ENCODE data around the gene SCRN1. TPM values are rescaled to one million over a fixed set of nuclear protein-coding genes. Genes with fewer than 3 reads are reported as not detected.

Gene SCRN1
- total and polyA plus RNA-seq, 8 donors: 25.5 to 42.6 (median 36.9) TPM

- Histone ChIP-seq H3K27me3 (no peaks in the 10 kb centered on the region), H3K4me3 (no peak overlapping the region), H3K9me3 (no peaks in the 10 kb centered on the region), H3K36me3 (peaks cover 0 to 10% of the 10 kb centered on the region in 2 donors), H3K4me1 (peaks cover 0 to 9% of the 10 kb centered on the region in 2 donors), H3K27ac (no peak overlapping the region)
- intact Hi-C loops (cut with DNase I): no loop called here
- DNase-seq (no peak), ATAC-seq (peak; percentile 51)
- no peak for TF ChIP-seq CTCF (IDR thresholded peaks at IDR 0.05)
Observed at GRCh38 chr7:29956487-29956836, 33.1 kb downstream of the SCRN1 start.

- H3K9me3 ChIP-seq: no peaks in the 10 kb centered on the region
- H3K27ac ChIP-seq: no peak overlapping the region
- peaks cover 0 to 15% of the 10 kb centered on the region in 2 donors for H3K36me3 ChIP-seq
- no peaks in the 10 kb centered on the region for H3K27me3 ChIP-seq
- no peak for TF ChIP-seq CTCF (IDR thresholded peaks at IDR 0.05)
- peaks cover 0 to 9% of the 10 kb centered on the region in 2 donors for H3K4me1 ChIP-seq
- peak in 1 of 4 donors; percentile 40 for DNase-seq
- no peak overlapping the region for H3K4me3 ChIP-seq
- intact Hi-C loops (cut with DNase I): no loop called here
- ATAC-seq: peak; percentile 58
Observed at GRCh38 chr7:29955799-29956486, 33.7 kb downstream of the SCRN1 start.

GRCh38 chr7:29955075-29955792 is 34.4 kb downstream of the SCRN1 start:
- intact Hi-C loops (cut with DNase I): no loop called here
- ATAC-seq: no peak

GRCh38 chr7:29953726-29954347 is 35.8 kb downstream of the SCRN1 start:
- Histone ChIP-seq H3K27me3 (no peaks in the 10 kb centered on the region), H3K27ac (no peak overlapping the region), H3K36me3 (peaks cover 0 to 24% of the 10 kb centered on the region in 2 donors), H3K4me1 (peaks cover 0 to 9% of the 10 kb centered on the region in 2 donors), H3K4me3 (no peak overlapping the region), H3K9me3 (no peaks in the 10 kb centered on the region)
- no peak for TF ChIP-seq CTCF (IDR thresholded peaks at IDR 0.05)
- DNase-seq (no peak), ATAC-seq (no peak)
- intact Hi-C loops (cut with DNase I): no loop called here

More at GRCh38 chr7:29955075-29955792, 34.4 kb downstream of the SCRN1 start:
- no peak for TF ChIP-seq CTCF (IDR thresholded peaks at IDR 0.05)
- no peak for DNase-seq
- Histone ChIP-seq H3K4me1 (peaks cover 0 to 9% of the 10 kb centered on the region in 2 donors), H3K9me3 (no peaks in the 10 kb centered on the region), H3K4me3 (no peak overlapping the region), H3K27me3 (no peaks in the 10 kb centered on the region), H3K36me3 (peaks cover 0 to 18% of the 10 kb centered on the region in 2 donors), H3K27ac (no peak overlapping the region)

- Histone ChIP-seq H3K4me3 (no peak overlapping the region), H3K27me3 (no peaks in the 10 kb centered on the region), H3K36me3 (peaks cover 0 to 24% of the 10 kb centered on the region in 2 donors), H3K4me1 (peaks cover 0 to 5% of the 10 kb centered on the region in 2 donors), H3K27ac (no peak overlapping the region), H3K9me3 (no peaks in the 10 kb centered on the region)
- TF ChIP-seq CTCF (IDR thresholded peaks at IDR 0.05): no peak
- ATAC-seq (no peak), DNase-seq (no peak)
- intact Hi-C loops (cut with DNase I): no loop called here
Observed at GRCh38 chr7:29951206-29951605, 38.4 kb downstream of the SCRN1 start.
